HPDE6-E6E7 (cell line): Measurements from ENCODE around the gene HIPK1.
"Not testable (repeated sequence)": the region's sequence is repeated elsewhere in the genome, so short reads cannot be mapped to it uniquely, and the experiment has no call there.

Experiments used
- DNase-seq: peaks from one replicate; pipeline ENCODE4 v3.0.0; 2011; ENCODE audit warnings: missing footprints; ENCODE audit errors: extremely low spot score

Gene HIPK1

GRCh38 chr1:114010433-114011184 lies 81.5 kb downstream of the HIPK1 start:
- no peak for DNase-seq

- DNase-seq = no peak
Measured at GRCh38 chr1:114011796-114012195, 82.7 kb downstream of the HIPK1 start.

- DNase-seq = peak; percentile 43
Measured at GRCh38 chr1:114015075-114015474, 86.0 kb downstream of the HIPK1 start.

- DNase-seq = not testable (repeated sequence)
Measured at GRCh38 chr1:114019724-114020123, 90.6 kb downstream of the HIPK1 start.

GRCh38 chr1:114021665-114022099 lies 92.6 kb downstream of the HIPK1 start:
- DNase-seq = no peak

- no peak for DNase-seq
Measured at GRCh38 chr1:114022877-114023276, 93.8 kb downstream of the HIPK1 start.

- DNase-seq = no peak
Measured at GRCh38 chr1:114023377-114023776, 94.3 kb downstream of the HIPK1 start.

- DNase-seq = no peak
Measured at GRCh38 chr1:114024049-114024448, 94.9 kb downstream of the HIPK1 start.

GRCh38 chr1:114025609-114026401 lies 96.7 kb downstream of the HIPK1 start:
- DNase-seq = no peak

GRCh38 chr1:114026797-114027196 lies 97.7 kb downstream of the HIPK1 start:
- no peak for DNase-seq
